H1 (cell line): ENCODE results near the gene SLC12A7. TPM values are rescaled to one million over a fixed set of nuclear protein-coding genes. Genes with fewer than 3 reads are reported as not detected.

ENCODE experiments used
- CTCF ChIA-PET: fragments of 300-600 bp; sonication (Branson Sonifier 250); formaldehyde crosslinking; loops from one replicate; lab custom pipeline; 2021; ENCODE audit not compliant: partially characterized antibody; lab: Charles Lee
- POLR2A ChIA-PET: fragments of 300-600 bp; sonication (Branson Sonifier 250); formaldehyde crosslinking; loops from one replicate; lab custom pipeline; 2021; ENCODE audit warnings: inconsistent platforms; ENCODE audit not compliant: partially characterized antibody; lab: Charles Lee
- DNase-seq, 2 experiments: peaks; one replicate each; pipeline versions ENCODE4 v3.0.0 to v3.0.0-alpha.2; 2010 to 2022; ENCODE audit warnings: low spot score in 2 of 2, low read depth in 1 of 2, mixed read lengths in 1 of 2
- FAIRE-seq: peaks from 2 replicates; lab custom pipeline; 2011; peaks lifted over from hg19 to GRCh38; lab: Jason Lieb, UNC
- H2AFZ ChIP-seq: 2 replicates; pipeline ENCODE4 v1.8.1; 2012; ENCODE audit warnings: low read length, inconsistent platforms
- H2AK5ac ChIP-seq: 2 replicates; pipeline ENCODE4 v1.6.1; 2013; ENCODE audit warnings: low read depth, low read length
- H2BK120ac ChIP-seq: replicated peaks from 2 replicates; pipeline ENCODE3; 2013; ENCODE audit warnings: low read depth, low read length, inconsistent platforms
- H2BK12ac ChIP-seq: 2 replicates; pipeline ENCODE4 v1.6.1; 2013; ENCODE audit warnings: low read depth, low read length
- H2BK15ac ChIP-seq: 2 replicates; pipeline ENCODE4 v1.6.1; 2013; ENCODE audit warnings: low read length
- H2BK20ac ChIP-seq: 2 replicates; pipeline ENCODE4 v1.6.1; 2013; ENCODE audit warnings: low read length
- H2BK5ac ChIP-seq: 2 replicates; pipeline ENCODE4 v1.6.1; 2013; ENCODE audit warnings: low read depth, low read length
- H3K14ac ChIP-seq: 2 replicates; pipeline ENCODE4 v1.6.1; 2013; ENCODE audit warnings: inconsistent platforms; ENCODE audit not compliant: insufficient read length
- H3K18ac ChIP-seq: 2 replicates; pipeline ENCODE4 v1.6.1; 2013; ENCODE audit warnings: low read length; ENCODE audit errors: extremely low read depth
- H3K23ac ChIP-seq: 2 replicates; pipeline ENCODE4 v1.6.1; 2013; ENCODE audit warnings: inconsistent platforms; ENCODE audit not compliant: insufficient read length
- H3K23me2 ChIP-seq: 2 replicates; pipeline ENCODE4 v1.6.1; 2013; ENCODE audit warnings: low read depth, low read length
- H3K27ac ChIP-seq: 2 replicates; pipeline ENCODE4 v1.6.1; 2011; ENCODE audit warnings: low read depth, low read length, inconsistent platforms
- H3K27me3 ChIP-seq, 4 experiments: replicated peaks in 1 of 4; 1 replicate in 1 of 4; 2 replicates in 3 of 4; pipeline versions ENCODE4 v1.6.1 to v1.8.1; 2011 to 2013; ENCODE audit warnings: low read length in 3 of 4, mild to moderate bottlenecking in 3 of 4, inconsistent platforms in 2 of 4, mixed read lengths in 2 of 4, moderate library complexity in 1 of 4; ENCODE audit not compliant: control insufficient read depth in 3 of 4, insufficient read depth in 3 of 4; ENCODE audit errors: extremely low read depth in 1 of 4
- H3K36me3 ChIP-seq, 4 experiments: 2 replicates each; pipeline versions ENCODE4 v1.6.1 to v1.8.1; 2011 to 2013; ENCODE audit warnings: mild to moderate bottlenecking in 4 of 4, low read length in 3 of 4, moderate library complexity in 2 of 4, control low read depth in 1 of 4, inconsistent platforms in 1 of 4; ENCODE audit not compliant: insufficient read depth in 4 of 4, control insufficient read depth in 2 of 4
- H3K4ac ChIP-seq: replicated peaks from 2 replicates; pipeline ENCODE3; 2013; ENCODE audit warnings: low read length, low read depth, mixed read lengths, inconsistent platforms; ENCODE audit not compliant: insufficient read length
- H3K4me1 ChIP-seq, 4 experiments: replicated peaks in 1 of 4; 1 replicate in 1 of 4; 2 replicates in 3 of 4; pipeline versions ENCODE4 v1.6.1 to v1.8.1; 2011 to 2013; ENCODE audit warnings: low read length in 3 of 4, inconsistent platforms in 2 of 4, mixed read lengths in 1 of 4; ENCODE audit not compliant: insufficient read depth in 4 of 4, control insufficient read depth in 3 of 4
- H3K4me2 ChIP-seq, 2 experiments: 2 replicates each; pipeline versions ENCODE4 v1.6.1 to v1.8.1; 2011 to 2013; ENCODE audit warnings: low read depth in 2 of 2, low read length in 2 of 2, control low read depth in 1 of 2, inconsistent platforms in 1 of 2, mild to moderate bottlenecking in 1 of 2; ENCODE audit not compliant: insufficient read depth in 1 of 2
- H3K4me3 ChIP-seq, 4 experiments: fragments of 200-600, 300-600 bp in 1 of 4; sonication (generic), shearing (Covaris generic), sonication (Bioruptor Twin) in 1 of 4; 2 replicates each; pipeline versions ENCODE4 v1.5.1 to v1.8.1; 2011 to 2016; ENCODE audit warnings: low read length in 4 of 4, low read depth in 3 of 4, control low read depth in 2 of 4, inconsistent platforms in 2 of 4, mild to moderate bottlenecking in 2 of 4, mixed read lengths in 1 of 4, moderate library complexity in 1 of 4; ENCODE audit not compliant: insufficient read depth in 2 of 4; ENCODE audit errors: extremely low read depth in 1 of 4
- H3K56ac ChIP-seq: replicated peaks from 2 replicates; pipeline ENCODE3; 2013; ENCODE audit warnings: low read depth, mild to moderate bottlenecking, mixed read lengths, low read length, inconsistent platforms; ENCODE audit not compliant: insufficient read length
- H3K79me1 ChIP-seq: 2 replicates; pipeline ENCODE4 v1.6.1; 2013; ENCODE audit warnings: low read depth, low read length, control low read depth
- H3K79me2 ChIP-seq, 2 experiments: 2 replicates each; pipeline versions ENCODE4 v1.6.1 to v1.8.1; 2012 to 2013; ENCODE audit warnings: low read length in 2 of 2, mild to moderate bottlenecking in 2 of 2, inconsistent platforms in 1 of 2; ENCODE audit not compliant: insufficient read depth in 2 of 2, control insufficient read depth in 1 of 2
- H3K9ac ChIP-seq, 4 experiments: replicated peaks in 1 of 4; 1 replicate in 1 of 4; 2 replicates in 3 of 4; pipeline versions ENCODE4 v1.6.1 to v1.8.1; 2011 to 2013; ENCODE audit warnings: low read depth in 3 of 4, low read length in 3 of 4, control low read depth in 2 of 4, mild to moderate bottlenecking in 2 of 4, moderate library complexity in 2 of 4, inconsistent platforms in 1 of 4; ENCODE audit errors: extremely low read depth in 1 of 4
- H3K9me3 ChIP-seq, 2 experiments: 2 replicates each; pipeline versions ENCODE4 v1.6.1 to v1.8.1; 2012 to 2013; ENCODE audit warnings: mild to moderate bottlenecking in 2 of 2, moderate library complexity in 2 of 2, control low read depth in 1 of 2, inconsistent platforms in 1 of 2, low read depth in 1 of 2, low read length in 1 of 2, mixed read lengths in 1 of 2; ENCODE audit not compliant: insufficient read depth in 2 of 2
- H4K20me1 ChIP-seq, 2 experiments: replicated peaks in 1 of 2; 2 replicates each; pipeline versions ENCODE3 to v1.8.1; 2011 to 2013; ENCODE audit warnings: inconsistent platforms in 2 of 2, low read length in 2 of 2, mild to moderate bottlenecking in 1 of 2; ENCODE audit not compliant: insufficient read depth in 2 of 2, control insufficient read depth in 1 of 2
- H4K5ac ChIP-seq: 2 replicates; pipeline ENCODE4 v1.6.1; 2013; ENCODE audit warnings: low read length, low read depth, mixed read lengths, inconsistent platforms; ENCODE audit not compliant: insufficient read length
- H4K8ac ChIP-seq: 2 replicates; pipeline ENCODE4 v1.8.0; 2013; ENCODE audit warnings: mild to moderate bottlenecking, moderate library complexity, low read length, inconsistent platforms; ENCODE audit not compliant: insufficient read depth; ENCODE audit errors: extremely low read depth
- H4K91ac ChIP-seq: replicated peaks from 2 replicates; pipeline ENCODE3; 2013; ENCODE audit warnings: low read length, mixed read lengths, inconsistent platforms; ENCODE audit not compliant: insufficient read length
- ASH2L ChIP-seq: fragments of 200-600, 300-600 bp; sonication (generic); IDR thresholded peaks from one replicate; pipeline ENCODE4 v1.7.1; 2017; ENCODE audit warnings: low read length
- ATF2 ChIP-seq: IDR thresholded peaks from 2 replicates; pipeline ENCODE4 v1.6.1; 2012; ENCODE audit warnings: low read length, inconsistent platforms
- BRCA1 ChIP-seq: IDR thresholded peaks from 2 replicates; pipeline ENCODE4 v1.6.1; 2012; ENCODE audit warnings: low read depth, low read length, improper control_type of control experiment
- CBX5 ChIP-seq: fragments of 300-800, 300-1000 bp; sonication (generic); IDR thresholded peaks from 2 replicates; pipeline ENCODE4 v1.7.1; 2016; ENCODE audit warnings: antibody characterized with exemption, low read length, low read depth
- E2F6 ChIP-seq: IDR thresholded peaks from 2 replicates; pipeline ENCODE4 v1.6.1; 2012; ENCODE audit warnings: inconsistent platforms
- EZH2 ChIP-seq: fragments of 200-600 bp; sonication (generic); IDR thresholded peaks from 2 replicates; pipeline ENCODE4 v1.7.1; 2012; ENCODE audit warnings: low read depth, mild to moderate bottlenecking, moderate library complexity, low read length, inconsistent platforms; ENCODE audit not compliant: severe bottlenecking
- KDM4A ChIP-seq: IDR thresholded peaks from one replicate; pipeline ENCODE4 v1.7.1; 2012; ENCODE audit warnings: low read depth, mild to moderate bottlenecking, moderate library complexity, low read length, inconsistent platforms; ENCODE audit not compliant: severe bottlenecking
- NANOG ChIP-seq: IDR thresholded peaks from 2 replicates; pipeline ENCODE4 v1.6.1; 2011; ENCODE audit warnings: low read length, low read depth, mild to moderate bottlenecking, inconsistent platforms; ENCODE audit not compliant: insufficient read depth, poor library complexity, severe bottlenecking
- POLR2A ChIP-seq, 2 experiments: IDR thresholded peaks; 1 replicate in 1 of 2; 2 replicates in 1 of 2; pipeline ENCODE4 v1.6.1; 2011; ENCODE audit warnings: low read depth in 2 of 2, low read length in 2 of 2, mild to moderate bottlenecking in 2 of 2; ENCODE audit errors: control extremely low read depth in 1 of 2
- SP1 ChIP-seq: IDR thresholded peaks from 2 replicates; pipeline ENCODE4 v1.6.1; 2011; ENCODE audit warnings: low read depth, low read length
- SP4 ChIP-seq: IDR thresholded peaks from 2 replicates; pipeline ENCODE4 v1.6.1; 2012; ENCODE audit warnings: low read length, inconsistent platforms
- TAF7 ChIP-seq: optimal IDR thresholded peaks from 2 replicates; pipeline ENCODE3; 2011; ENCODE audit warnings: low read depth, mild to moderate bottlenecking, inconsistent platforms, low read length, moderate library complexity, borderline replicate concordance
- TEAD4 ChIP-seq: IDR thresholded peaks from 2 replicates; pipeline ENCODE4 v1.6.1; 2012; ENCODE audit warnings: low read depth, low read length, inconsistent platforms, mixed read lengths
- WGBS, 2 experiments: shearing (Covaris generic) in 1 of 2; methylation state at CpG; one replicate each; pipeline versions ENCODE4 v1.1.6 to v1.1.7; 2013 to 2015; ENCODE audit warnings: low lambda C conversion rate in 2 of 2, mixed read lengths in 2 of 2, inconsistent platforms in 1 of 2, low coverage in 1 of 2, missing lambda C conversion rate in 1 of 2; ENCODE audit not compliant: insufficient replicate concordance in 2 of 2, insufficient coverage in 1 of 2, insufficient read length in 1 of 2; ENCODE audit errors: extremely low coverage in 1 of 2, missing lambda C conversion rate in 1 of 2; 5-methylcytosine and 5-hydroxymethylcytosine counted together
- polyA plus RNA-seq, 7 experiments: library from polyadenylated mRNA; depleted of rRNA in 3 of 7; stranded (reverse) in 5 of 7; unstranded in 2 of 7; fragments of >200 nt in 5 of 7; fragments of 200-250 nt in 2 of 7; gene quantifications; 1 replicate in 5 of 7; 2 replicates in 1 of 7; 4 replicates in 1 of 7; pipeline versions ENCODE4 v1.2.1 to v1.2.3, GENCODE V29; 2011 to 2013; ENCODE audit warnings: missing spikeins in 2 of 7, mixed read lengths in 2 of 7
- total RNA-seq: library from RNA; stranded (reverse); fragmentation: NEBNext Ultra II Directional; extraction: Animal tissue kit (Norgen Biotek cat#: 25700); gene quantifications from 2 replicates; pipeline ENCODE4 v1.2.1, GENCODE V29; 2021

Gene SLC12A7
- total and polyA plus RNA-seq, 2 of the 8 experiments (the other 6 are each of a cell fraction or from before 2014, with no cell fraction given): 23.5 to 39.7 TPM

GRCh38 chr5:1061916-1062315, 49.9 kb downstream of the SLC12A7 start:
- Histone ChIP-seq H3K4ac (no peak overlapping the region), H3K4me3 (no peak overlapping the region), H4K8ac (no peak overlapping the region), H3K14ac (no peak overlapping the region), H4K20me1 (peaks cover 0 to 9% of the 10 kb centered on the region in 2 experiments), H3K23me2 (no peaks in the 10 kb centered on the region), H3K9ac (no peak overlapping the region), H3K23ac (no peak overlapping the region), H2BK20ac (no peak overlapping the region), H3K9me3 (no peaks in the 10 kb centered on the region), H2BK12ac (no peak overlapping the region), H3K4me2 (no peak overlapping the region), H3K79me2 (no peaks in the 10 kb centered on the region), H2BK120ac (no peak overlapping the region), H3K27ac (no peak overlapping the region), H3K79me1 (peaks cover 2% of the 10 kb centered on the region; the same call in 1 of the 2 replicates), H3K36me3 (peaks cover 0 to 42% (median 15%) of the 10 kb centered on the region in 4 experiments; a peak in 4 of 8 replicates), H3K4me1 (no peaks in the 10 kb centered on the region), H2AK5ac (no peak overlapping the region), H4K5ac (no peak overlapping the region), H2BK15ac (no peak overlapping the region), H4K91ac (no peak overlapping the region), H2AFZ (no peak overlapping the region), H3K18ac (no peak overlapping the region), H3K56ac (no peak overlapping the region), H2BK5ac (no peak overlapping the region), H3K27me3 (no peaks in the 10 kb centered on the region)
- DNase-seq (no peak), FAIRE-seq (no peak)
- ChIA-PET POLR2A (interaction anchor here (0.9 kb wide), 1 partner anchor 256 kb away, joined by 5 read pairs; no protein-coding TSS in a partner anchor), CTCF (no interaction called here)
- WGBS, 2 experiments: 90% methylated on average over 7 of the region's 10 CpGs; no CpG with 5 or more reads in 1 of the 2 experiments
- TF ChIP-seq KDM4A (no peak), SP4 (no peak), TAF7 (no peak), CBX5 (no peak), ASH2L (no peak), POLR2A (IDR thresholded peaks at IDR 0.05; ENCODE audit: control extremely low read depth in 1 of 2, low read depth in 2 of 2, low read length in 2 of 2) (no peak), EZH2 (no peak), ATF2 (no peak), NANOG (no peak), BRCA1 (no peak), SP1 (no peak), E2F6 (no peak), TEAD4 (no peak)
